PFSK-1 (cell line): ENCODE results near the gene TMEM181.

Source experiments
- FOXP2 ChIP-seq: optimal IDR thresholded peaks from 2 replicates; pipeline ENCODE3; 2011; ENCODE audit warnings: borderline replicate concordance, control low read depth, inconsistent platforms; ENCODE audit not compliant: insufficient read depth; ENCODE audit errors: extremely low read length, extremely low read depth
- POLR2AphosphoS5 ChIP-seq: IDR thresholded peaks from 2 replicates; pipeline ENCODE4 v1.6.1; 2012; ENCODE audit warnings: low read depth, mild to moderate bottlenecking, control low read depth, low read length, moderate library complexity
- REST ChIP-seq, 2 experiments: IDR thresholded peaks; 2 replicates each; pipeline versions ENCODE4 v1.6.1 to v1.8.0; 2011 to 2012; ENCODE audit warnings: low read depth in 2 of 2, low read length in 2 of 2, control low read depth in 1 of 2, inconsistent platforms in 1 of 2, mild to moderate bottlenecking in 1 of 2, moderate library complexity in 1 of 2; ENCODE audit not compliant: insufficient read depth in 1 of 2
- SIN3A ChIP-seq: IDR thresholded peaks from 2 replicates; pipeline ENCODE4 v1.6.1; 2012; ENCODE audit warnings: mild to moderate bottlenecking, low read length, moderate library complexity, borderline replicate concordance; ENCODE audit not compliant: insufficient read depth
- TAF1 ChIP-seq: IDR thresholded peaks from 2 replicates; pipeline ENCODE4 v1.6.1; 2012; ENCODE audit warnings: low read length, control low read depth, borderline replicate concordance; ENCODE audit not compliant: insufficient read depth

TMEM181 gene

DNA sequence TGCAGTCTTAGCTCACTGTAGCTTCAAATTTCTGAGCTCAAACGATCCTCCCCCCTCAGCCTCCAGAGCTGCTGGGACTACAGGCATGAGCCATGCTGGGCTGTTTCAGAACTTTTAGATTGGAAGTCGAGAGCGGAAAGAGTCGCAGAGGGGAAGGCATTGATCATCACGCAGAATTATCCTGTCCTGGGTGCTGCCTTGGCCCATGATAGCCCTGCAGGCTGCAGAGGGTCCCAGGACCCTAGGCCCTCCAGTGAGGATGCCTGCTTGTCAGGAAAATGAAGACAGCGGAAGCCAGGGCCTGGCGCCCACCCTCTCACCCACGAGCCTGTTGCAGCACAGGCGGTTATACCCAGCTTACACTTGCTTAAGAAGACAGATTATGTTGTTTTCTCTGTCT, 9.1 kb downstream of the TMEM181 start:
- no peak for TF ChIP-seq REST (IDR thresholded peaks at IDR 0.05; ENCODE audit: insufficient read depth in 1 of 2, low read depth in 2 of 2, low read length in 2 of 2)
- TF ChIP-seq FOXP2 = no peak
- no peak for TF ChIP-seq POLR2AphosphoS5
- no peak for TF ChIP-seq SIN3A
- no peak for TF ChIP-seq TAF1

- TF ChIP-seq SIN3A (no peak), POLR2AphosphoS5 (no peak), REST (IDR thresholded peaks at IDR 0.05; ENCODE audit: insufficient read depth in 1 of 2, low read depth in 2 of 2, low read length in 2 of 2) (no peak), TAF1 (no peak), FOXP2 (no peak)
Measured at GRCh38 chr6:158570681-158570962, 10.7 kb downstream of the TMEM181 start.

DNA sequence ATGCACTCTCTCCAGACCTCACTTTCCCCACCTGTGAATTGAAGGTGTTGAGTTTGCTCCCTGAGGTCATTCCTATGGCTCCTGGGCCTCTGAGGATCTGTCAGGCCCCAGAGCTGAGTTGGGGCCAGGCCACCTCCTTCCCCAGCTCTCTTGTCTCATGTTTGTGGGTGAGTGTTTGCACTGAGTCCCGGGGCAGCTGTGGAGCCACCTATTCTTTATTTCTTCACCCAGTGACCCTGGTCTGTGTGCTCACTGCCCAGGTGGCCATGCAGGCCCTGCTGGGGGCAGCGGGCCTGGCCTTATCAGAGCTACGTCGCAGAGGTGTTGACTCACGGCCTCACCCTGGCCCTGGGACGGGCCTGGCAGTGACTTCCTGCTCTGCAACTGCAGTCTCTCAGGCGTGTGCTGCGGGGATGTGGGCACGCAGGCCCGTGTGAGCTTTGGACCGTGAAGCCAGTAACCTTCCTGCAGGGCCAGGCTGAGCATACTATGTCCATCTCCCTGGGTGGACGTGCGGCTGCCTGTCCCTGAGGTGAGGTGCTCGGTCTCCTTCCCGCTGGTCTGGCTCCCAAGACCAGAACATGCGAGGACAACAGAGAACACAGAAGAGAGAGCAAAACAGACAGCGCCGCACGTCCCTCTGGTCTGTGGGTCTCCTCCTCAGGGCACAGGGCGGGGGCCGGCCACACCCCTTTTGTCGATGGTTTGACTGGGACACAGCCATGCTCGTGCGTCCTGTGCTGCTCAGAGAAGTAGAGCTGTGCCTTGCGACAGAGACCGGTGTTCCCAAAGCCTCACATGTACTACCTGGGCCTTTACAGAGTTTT, 12.1 kb downstream of the TMEM181 start:
- TF ChIP-seq POLR2AphosphoS5 (no peak), REST (IDR thresholded peaks at IDR 0.05; ENCODE audit: insufficient read depth in 1 of 2, low read depth in 2 of 2, low read length in 2 of 2) (no peak), TAF1 (no peak), SIN3A (no peak), FOXP2 (no peak)

- TF ChIP-seq TAF1 = no peak
- no peak for TF ChIP-seq POLR2AphosphoS5
- no peak for TF ChIP-seq SIN3A
- no peak for TF ChIP-seq FOXP2
- TF ChIP-seq REST (IDR thresholded peaks at IDR 0.05; ENCODE audit: insufficient read depth in 1 of 2, low read depth in 2 of 2, low read length in 2 of 2) = no peak
Measured at GRCh38 chr6:158572653-158573541, 13.0 kb downstream of the TMEM181 start.
